K562 (cell line): ENCODE results near the gene TCP10L.

Source experiments
- CTCF ChIP-seq, 3 experiments: IDR thresholded peaks in 2 of 3; conservative IDR thresholded peaks in 1 of 3; 2 replicates each; pipeline ENCODE4 v1.5.1; 2011 to 2012; ENCODE audit warnings: low read length in 3 of 3, mild to moderate bottlenecking in 3 of 3, control low read depth in 2 of 3, improper control_type of control experiment in 1 of 3, inconsistent platforms in 1 of 3, low read depth in 1 of 3, mixed read lengths in 1 of 3, moderate library complexity in 1 of 3; ENCODE audit not compliant: insufficient read depth in 2 of 3
- FOXO4 ChIP-seq: fragments of 450-650 bp; formaldehyde crosslinking; IDR thresholded peaks from 2 replicates; pipeline ENCODE4 v1.4.0; 2020; ENCODE audit warnings: mild to moderate bottlenecking, moderate library complexity
- GATAD2B ChIP-seq: fragments of 450-650 bp; IDR thresholded peaks from 2 replicates; pipeline ENCODE4 v1.6.1; 2017; ENCODE audit warnings: mild to moderate bottlenecking, borderline replicate concordance
- HDAC8 ChIP-seq: fragments of 450-650 bp; IDR thresholded peaks from 2 replicates; pipeline ENCODE4 v1.6.1; 2016; ENCODE audit warnings: mild to moderate bottlenecking, missing genetic modification characterization, moderate library complexity, missing compliant biosample characterization
- MAFG ChIP-seq: fragments of 450-650 bp; conservative IDR thresholded peaks from 2 replicates; pipeline ENCODE4 v1.6.1; 2016; ENCODE audit warnings: missing genetic modification characterization, missing compliant biosample characterization
- MXI1 ChIP-seq: IDR thresholded peaks from 2 replicates; pipeline ENCODE4 v1.6.1; 2011; ENCODE audit warnings: low read depth, mild to moderate bottlenecking, improper control_type of control experiment, low read length
- TEAD4 ChIP-seq, 2 experiments: sonication (generic) in 1 of 2; formaldehyde crosslinking in 1 of 2; IDR thresholded peaks; 2 replicates each; pipeline versions ENCODE4 v1.6.1 to v1.8.0; 2012 to 2022; ENCODE audit warnings: borderline replicate concordance in 1 of 2, inconsistent platforms in 1 of 2, low read length in 1 of 2, mild to moderate bottlenecking in 1 of 2, missing genetic modification reagents in 1 of 2
- ZNF354B ChIP-seq: fragments of 250-450 bp; sonication (Bioruptor Pico); IDR thresholded peaks from 2 replicates; pipeline ENCODE4 v1.4.0; 2020

- TF ChIP-seq ZNF354B (CRISPR knock-in tag): no peak
- TF ChIP-seq GATAD2B: no peak
- no peak for TF ChIP-seq FOXO4 (CRISPR knock-in tag)
- no peak for TF ChIP-seq MXI1
- TF ChIP-seq CTCF (IDR thresholded peaks at IDR 0.05 in 2 of 3, conservative IDR thresholded peaks at IDR 0.05 in 1 of 3; ENCODE audit: insufficient read depth in 2 of 3, low read depth in 1 of 3, low read length in 3 of 3): no peak
- TF ChIP-seq MAFG (tag): no peak
- TF ChIP-seq HDAC8 (tag): no peak
- TF ChIP-seq TEAD4 (IDR thresholded peaks at IDR 0.05; ENCODE audit: low read length): no peak
- TF ChIP-seq TEAD4 (CRISPR knock-in tag; IDR thresholded peaks at IDR 0.05; ENCODE audit: borderline replicate concordance): no peak
Observed at GRCh38 chr21:32538147-32538792, 47.1 kb downstream of the TCP10L start.
